Panc1 (cell line): Measurements from ENCODE around the gene ZNF785.

Experiments used
- CTCF ChIP-seq: fragments of 450-650 bp; IDR thresholded peaks from 2 replicates; pipeline ENCODE4 v1.5.1; 2017; ENCODE audit warnings: mild to moderate bottlenecking
- REST ChIP-seq, 2 experiments: IDR thresholded peaks; 2 replicates each; pipeline ENCODE4 v1.6.1; 2011 to 2012; ENCODE audit warnings: low read depth in 2 of 2, control low read depth in 1 of 2, low read length in 1 of 2, mild to moderate bottlenecking in 1 of 2, moderate library complexity in 1 of 2; ENCODE audit not compliant: insufficient read depth in 1 of 2

- TF ChIP-seq CTCF (no peak), REST (IDR thresholded peaks at IDR 0.05; ENCODE audit: insufficient read depth in 1 of 2, low read depth in 2 of 2, low read length in 1 of 2) (no peak)
These were observed 53.0 kb downstream of the ZNF785 start for GRCh38 chr16:30532285-30533145.
